ENCODE results near the gene MMP3.
"Not testable (repeated sequence)": the region's sequence is repeated elsewhere in the genome, so short reads cannot be mapped to it uniquely, and the experiment has no call there.

The MMP3 gene

GRCh38 chr11:102878595-102878994 lies 35.2 kb upstream of the MMP3 start:
- TF ChIP-seq, protein P1, sequence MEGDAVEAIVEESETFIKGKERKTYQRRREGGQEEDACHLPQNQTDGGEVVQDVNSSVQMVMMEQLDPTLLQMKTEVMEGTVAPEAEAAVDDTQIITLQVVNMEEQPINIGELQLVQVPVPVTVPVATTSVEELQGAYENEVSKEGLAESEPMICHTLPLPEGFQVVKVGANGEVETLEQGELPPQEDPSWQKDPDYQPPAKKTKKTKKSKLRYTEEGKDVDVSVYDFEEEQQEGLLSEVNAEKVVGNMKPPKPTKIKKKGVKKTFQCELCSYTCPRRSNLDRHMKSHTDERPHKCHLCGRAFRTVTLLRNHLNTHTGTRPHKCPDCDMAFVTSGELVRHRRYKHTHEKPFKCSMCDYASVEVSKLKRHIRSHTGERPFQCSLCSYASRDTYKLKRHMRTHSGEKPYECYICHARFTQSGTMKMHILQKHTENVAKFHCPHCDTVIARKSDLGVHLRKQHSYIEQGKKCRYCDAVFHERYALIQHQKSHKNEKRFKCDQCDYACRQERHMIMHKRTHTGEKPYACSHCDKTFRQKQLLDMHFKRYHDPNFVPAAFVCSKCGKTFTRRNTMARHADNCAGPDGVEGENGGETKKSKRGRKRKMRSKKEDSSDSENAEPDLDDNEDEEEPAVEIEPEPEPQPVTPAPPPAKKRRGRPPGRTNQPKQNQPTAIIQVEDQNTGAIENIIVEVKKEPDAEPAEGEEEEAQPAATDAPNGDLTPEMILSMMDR (IDR thresholded peaks at IDR 0.05; ENCODE audit: borderline replicate concordance, control extremely low read depth, extremely low read depth, insufficient read depth, missing control alignments): no peak
- no peak for DNase-seq (ENCODE audit: low spot score)
- in situ Hi-C loops (cut with MboI; ENCODE audit: low sequenced_read_pairs, unreplicated experiment): no loop called here

DNA sequence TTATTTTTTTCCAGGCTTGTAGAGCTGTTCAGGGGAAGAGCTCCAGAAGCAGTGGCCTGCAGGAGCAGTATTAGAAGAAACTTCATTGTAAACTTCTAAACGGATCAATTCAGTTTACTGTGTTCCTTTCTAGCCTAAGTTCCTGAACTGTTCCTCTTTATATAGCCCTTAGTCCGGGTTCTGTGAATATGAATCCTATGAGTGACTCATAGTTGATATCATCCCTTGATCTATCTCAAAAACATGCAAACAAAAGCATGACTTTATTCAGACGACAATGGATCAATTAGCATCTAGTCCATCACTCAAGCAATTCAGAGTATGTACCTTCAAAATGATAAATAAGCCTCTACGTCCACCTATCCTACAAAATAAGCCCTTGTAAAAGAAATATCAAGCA lies 31.4 kb upstream of the MMP3 start, which contains the start of gene MMP12:
Gene MMP12, minus strand, starts transcription at position 131 of the 400 bp plus-strand sequence. Its CDS starts 45 bp downstream, at position 86.
- TF ChIP-seq, protein P1 (IDR thresholded peaks at IDR 0.05; ENCODE audit: borderline replicate concordance, control extremely low read depth, extremely low read depth, insufficient read depth, missing control alignments): no peak
- in situ Hi-C loops (cut with MboI; ENCODE audit: low sequenced_read_pairs, unreplicated experiment): no loop called here
- DNase-seq (ENCODE audit: low spot score): no peak

GRCh38 chr11:102869354-102869964 lies 26.1 kb upstream of the MMP3 start:
- in situ Hi-C loops (cut with MboI; ENCODE audit: low sequenced_read_pairs, unreplicated experiment); DNase-seq (ENCODE audit: low spot score): not testable (repeated sequence)

DNA sequence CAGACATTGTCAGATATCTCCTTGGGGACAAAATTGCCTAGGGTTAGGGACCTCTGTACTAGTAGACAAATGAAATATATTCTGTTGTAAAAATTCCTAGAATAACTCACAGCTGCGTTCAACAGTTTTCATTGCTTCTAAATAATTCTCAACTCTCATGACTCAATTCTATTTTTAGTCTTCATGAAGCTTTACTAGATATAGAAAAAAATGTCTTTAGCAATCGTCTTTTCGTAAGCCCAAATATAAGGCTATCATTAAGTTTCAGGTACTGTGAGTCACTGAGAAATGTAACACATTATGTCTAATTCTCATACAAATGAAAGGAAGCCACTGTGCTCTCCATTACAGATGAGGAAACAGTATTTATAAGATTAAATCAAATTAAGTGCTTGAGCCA lies 24.9 kb upstream of the MMP3 start:
- no peak for DNase-seq (ENCODE audit: low spot score)
- TF ChIP-seq, protein P1 (IDR thresholded peaks at IDR 0.05; ENCODE audit: borderline replicate concordance, control extremely low read depth, extremely low read depth, insufficient read depth, missing control alignments): no peak
- in situ Hi-C loops (cut with MboI; ENCODE audit: low sequenced_read_pairs, unreplicated experiment): no loop called here

- DNase-seq (ENCODE audit: low spot score): no peak
- TF ChIP-seq, protein P1 (IDR thresholded peaks at IDR 0.05; ENCODE audit: borderline replicate concordance, control extremely low read depth, extremely low read depth, insufficient read depth, missing control alignments): no peak
- in situ Hi-C loops (cut with MboI; ENCODE audit: low sequenced_read_pairs, unreplicated experiment): no loop called here
Observed at GRCh38 chr11:102864724-102865123, 21.3 kb upstream of the MMP3 start.

DNA sequence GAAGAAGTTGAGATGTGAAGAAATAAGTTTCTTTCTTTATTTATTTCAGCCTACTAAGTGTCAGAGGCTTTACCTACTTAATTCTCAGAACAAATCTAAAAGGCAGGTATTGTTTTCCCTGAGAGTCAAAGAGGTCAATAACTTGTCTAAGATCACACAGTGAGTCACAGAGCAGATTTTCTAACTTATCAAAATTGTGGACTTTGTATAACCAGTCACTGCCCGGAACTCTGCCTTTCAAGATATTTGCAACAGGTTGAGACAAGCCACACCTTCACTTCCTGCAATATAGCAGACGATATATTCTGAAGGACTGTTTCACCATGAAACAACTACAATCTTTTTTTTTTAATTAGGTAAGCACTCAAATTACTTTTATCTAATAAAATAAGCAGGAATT lies 10.5 kb upstream of the MMP3 start:
- TF ChIP-seq, protein P1 (IDR thresholded peaks at IDR 0.05; ENCODE audit: borderline replicate concordance, control extremely low read depth, extremely low read depth, insufficient read depth, missing control alignments): no peak
- in situ Hi-C loops (cut with MboI; ENCODE audit: low sequenced_read_pairs, unreplicated experiment): no loop called here
- DNase-seq (ENCODE audit: low spot score): no peak

DNA sequence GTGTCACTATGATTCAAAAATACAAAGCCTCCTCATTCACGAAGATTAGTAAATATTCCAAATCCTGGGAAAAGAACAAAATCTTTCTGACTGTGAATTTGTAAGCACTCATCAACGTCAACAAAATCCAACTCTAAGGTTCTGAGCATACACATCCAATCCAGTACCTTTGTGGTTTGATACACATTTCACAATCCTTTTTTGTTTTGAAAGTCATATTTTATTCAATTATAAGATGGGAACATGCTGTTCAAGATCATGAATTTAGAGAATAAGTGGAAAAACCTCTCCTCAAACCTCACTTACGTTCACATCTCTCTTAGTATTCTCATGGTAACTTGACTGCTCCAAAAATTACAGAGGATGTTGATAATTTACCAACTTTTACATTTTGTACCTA lies 9.6 kb upstream of the MMP3 start:
- TF ChIP-seq, protein P1 (IDR thresholded peaks at IDR 0.05; ENCODE audit: borderline replicate concordance, control extremely low read depth, extremely low read depth, insufficient read depth, missing control alignments): no peak
- in situ Hi-C loops (cut with MboI; ENCODE audit: low sequenced_read_pairs, unreplicated experiment): no loop called here

More for the DNA sequence above, 9.6 kb upstream of the MMP3 start:
- no peak for DNase-seq (ENCODE audit: low spot score)
